ENCODE data around the gene MTUS2. TPM values are rescaled to one million over a fixed set of nuclear protein-coding genes. Genes with fewer than 3 reads are reported as not detected.
A peak's percentile ranks its signal among the peaks of the same experiment; 100 is the strongest.

Gene MTUS2
- total RNA-seq, 1 donor from 2014 or later, result not detected

- H3K27me3 ChIP-seq (ENCODE audit: control insufficient read depth, insufficient read depth, low read length), result no peaks in the 10 kb centered on the region
- DNase-seq (ENCODE audit: low read depth) (peak; percentile 52), FAIRE-seq (no peak)
Observed at GRCh38 chr13:29362849-29363604, 542.9 kb downstream of the MTUS2 start.

DNA sequence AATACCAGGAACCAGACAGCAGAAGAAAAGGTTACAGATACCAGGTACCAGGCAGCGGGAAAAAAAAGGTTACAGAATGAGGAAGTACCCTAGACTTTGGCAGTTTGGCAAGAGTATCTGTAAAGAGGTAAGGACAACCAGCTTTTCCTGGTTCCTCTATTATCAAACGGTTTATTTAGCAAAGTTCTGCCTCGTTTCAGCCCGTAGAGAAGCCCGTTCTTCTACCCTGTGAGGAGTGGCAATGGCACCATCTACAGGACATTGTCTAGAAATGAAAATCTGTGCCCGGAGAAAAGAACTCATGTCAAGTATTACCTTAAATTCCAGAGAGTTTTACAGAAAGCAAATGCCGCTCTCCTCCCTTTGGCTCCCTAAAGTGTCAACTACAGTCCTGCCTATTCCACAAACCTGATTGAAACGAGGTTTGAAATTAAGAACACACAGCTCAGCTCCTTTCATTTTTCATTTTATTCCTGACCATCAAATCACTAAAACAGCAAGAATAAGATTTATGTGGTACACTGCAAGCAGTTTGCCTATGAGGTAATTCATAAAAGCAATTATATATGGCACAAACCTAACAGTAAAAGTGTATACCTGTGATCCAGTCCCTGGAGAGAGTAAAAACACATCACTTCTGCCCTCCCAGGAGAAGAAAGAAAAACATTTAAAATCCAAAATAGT lies 549.1 kb downstream of the MTUS2 start:
- no peaks in the 10 kb centered on the region for H3K27me3 ChIP-seq (ENCODE audit: control insufficient read depth, insufficient read depth, low read length)
- no peak overlapping the region for H3K4me3 ChIP-seq (ENCODE audit: low read depth, low read length)
- no peaks in the 10 kb centered on the region for H3K36me3 ChIP-seq (ENCODE audit: control insufficient read depth, insufficient read depth, low read length)
- TF ChIP-seq, protein P1, sequence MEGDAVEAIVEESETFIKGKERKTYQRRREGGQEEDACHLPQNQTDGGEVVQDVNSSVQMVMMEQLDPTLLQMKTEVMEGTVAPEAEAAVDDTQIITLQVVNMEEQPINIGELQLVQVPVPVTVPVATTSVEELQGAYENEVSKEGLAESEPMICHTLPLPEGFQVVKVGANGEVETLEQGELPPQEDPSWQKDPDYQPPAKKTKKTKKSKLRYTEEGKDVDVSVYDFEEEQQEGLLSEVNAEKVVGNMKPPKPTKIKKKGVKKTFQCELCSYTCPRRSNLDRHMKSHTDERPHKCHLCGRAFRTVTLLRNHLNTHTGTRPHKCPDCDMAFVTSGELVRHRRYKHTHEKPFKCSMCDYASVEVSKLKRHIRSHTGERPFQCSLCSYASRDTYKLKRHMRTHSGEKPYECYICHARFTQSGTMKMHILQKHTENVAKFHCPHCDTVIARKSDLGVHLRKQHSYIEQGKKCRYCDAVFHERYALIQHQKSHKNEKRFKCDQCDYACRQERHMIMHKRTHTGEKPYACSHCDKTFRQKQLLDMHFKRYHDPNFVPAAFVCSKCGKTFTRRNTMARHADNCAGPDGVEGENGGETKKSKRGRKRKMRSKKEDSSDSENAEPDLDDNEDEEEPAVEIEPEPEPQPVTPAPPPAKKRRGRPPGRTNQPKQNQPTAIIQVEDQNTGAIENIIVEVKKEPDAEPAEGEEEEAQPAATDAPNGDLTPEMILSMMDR (IDR thresholded peaks at IDR 0.05; ENCODE audit: insufficient read depth, low read length, severe bottlenecking), result peak; percentile 65
- no peak for FAIRE-seq
- DNase-seq (ENCODE audit: low read depth), result peak; percentile 36

More at GRCh38 chr13:29362849-29363604, 542.9 kb downstream of the MTUS2 start:
- TF ChIP-seq, protein P1 (IDR thresholded peaks at IDR 0.05; ENCODE audit: insufficient read depth, low read length, severe bottlenecking), result peak; percentile 88
- Histone ChIP-seq H3K4me3 (ENCODE audit: low read depth, low read length) (no peak overlapping the region), H3K36me3 (ENCODE audit: control insufficient read depth, insufficient read depth, low read length) (no peaks in the 10 kb centered on the region)

DNA sequence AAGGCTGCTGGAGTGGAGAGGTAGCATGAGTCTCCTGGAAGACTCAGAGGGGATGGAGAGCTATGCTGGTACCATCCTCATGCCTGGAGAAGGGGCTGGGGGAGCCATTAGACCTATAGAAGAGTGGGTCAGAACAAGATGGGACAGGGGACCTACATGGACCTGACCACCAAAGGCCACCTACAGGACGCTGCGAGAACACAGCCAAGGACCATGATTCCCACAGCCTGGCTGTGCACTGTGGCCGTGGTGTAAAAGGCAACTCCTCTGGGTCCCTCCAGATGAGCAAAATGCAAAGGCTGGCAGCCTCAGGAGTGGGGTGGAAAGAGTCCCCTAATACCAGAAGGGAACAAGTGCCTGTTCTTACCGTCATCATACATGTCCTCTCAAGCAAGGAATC lies 559.1 kb downstream of the MTUS2 start:
- DNase-seq (ENCODE audit: low read depth) (no peak), FAIRE-seq (no peak)
- H3K4me3 ChIP-seq (ENCODE audit: low read depth, low read length), result no peak overlapping the region
- H3K36me3 ChIP-seq (ENCODE audit: control insufficient read depth, insufficient read depth, low read length), result no peaks in the 10 kb centered on the region
- H3K27me3 ChIP-seq (ENCODE audit: control insufficient read depth, insufficient read depth, low read length), result no peaks in the 10 kb centered on the region
- TF ChIP-seq, protein P1 (IDR thresholded peaks at IDR 0.05; ENCODE audit: insufficient read depth, low read length, severe bottlenecking), result no peak

DNA sequence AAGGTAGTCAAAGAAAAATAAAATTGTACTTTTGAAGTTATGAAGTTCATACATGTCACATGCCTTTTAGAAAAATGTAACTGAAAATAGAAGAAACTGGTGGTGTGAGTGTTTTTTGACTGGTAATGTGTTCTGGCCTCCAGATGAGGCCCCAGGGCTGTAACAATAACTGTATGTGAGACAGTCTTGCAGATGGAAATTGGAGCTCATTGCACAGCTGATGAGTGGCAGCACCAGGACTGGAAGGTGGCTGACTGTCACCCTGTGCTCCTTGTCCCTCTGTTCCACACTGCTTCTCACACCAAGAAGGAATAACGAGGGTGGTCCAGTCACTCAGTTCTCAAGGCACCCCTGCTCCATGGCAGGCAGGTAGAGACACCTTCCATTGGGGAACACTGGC lies 559.7 kb downstream of the MTUS2 start:
- Histone ChIP-seq H3K27me3 (ENCODE audit: control insufficient read depth, insufficient read depth, low read length) (no peaks in the 10 kb centered on the region), H3K36me3 (ENCODE audit: control insufficient read depth, insufficient read depth, low read length) (no peaks in the 10 kb centered on the region), H3K4me3 (ENCODE audit: low read depth, low read length) (no peak overlapping the region)
- no peak for FAIRE-seq
- TF ChIP-seq, protein P1 (IDR thresholded peaks at IDR 0.05; ENCODE audit: insufficient read depth, low read length, severe bottlenecking), result no peak
- DNase-seq (ENCODE audit: low read depth), result no peak

- Histone ChIP-seq H3K4me3 (ENCODE audit: low read depth, low read length) (no peak overlapping the region), H3K36me3 (ENCODE audit: control insufficient read depth, insufficient read depth, low read length) (no peaks in the 10 kb centered on the region), H3K27me3 (ENCODE audit: control insufficient read depth, insufficient read depth, low read length) (no peaks in the 10 kb centered on the region)
- TF ChIP-seq, protein P1 (IDR thresholded peaks at IDR 0.05; ENCODE audit: insufficient read depth, low read length, severe bottlenecking), result no peak
- DNase-seq (ENCODE audit: low read depth) (no peak), FAIRE-seq (no peak)
Observed at GRCh38 chr13:29382021-29382420, 561.9 kb downstream of the MTUS2 start.

Data from bronchial epithelial cell (primary cell).